Measurements from ENCODE around the gene TFDP2. TPM values are rescaled to one million over a fixed set of nuclear protein-coding genes. Genes with fewer than 3 reads are reported as not detected.

The TFDP2 gene
- total RNA-seq, 1 experiment from 2014 or later: 76.0 TPM

DNA sequence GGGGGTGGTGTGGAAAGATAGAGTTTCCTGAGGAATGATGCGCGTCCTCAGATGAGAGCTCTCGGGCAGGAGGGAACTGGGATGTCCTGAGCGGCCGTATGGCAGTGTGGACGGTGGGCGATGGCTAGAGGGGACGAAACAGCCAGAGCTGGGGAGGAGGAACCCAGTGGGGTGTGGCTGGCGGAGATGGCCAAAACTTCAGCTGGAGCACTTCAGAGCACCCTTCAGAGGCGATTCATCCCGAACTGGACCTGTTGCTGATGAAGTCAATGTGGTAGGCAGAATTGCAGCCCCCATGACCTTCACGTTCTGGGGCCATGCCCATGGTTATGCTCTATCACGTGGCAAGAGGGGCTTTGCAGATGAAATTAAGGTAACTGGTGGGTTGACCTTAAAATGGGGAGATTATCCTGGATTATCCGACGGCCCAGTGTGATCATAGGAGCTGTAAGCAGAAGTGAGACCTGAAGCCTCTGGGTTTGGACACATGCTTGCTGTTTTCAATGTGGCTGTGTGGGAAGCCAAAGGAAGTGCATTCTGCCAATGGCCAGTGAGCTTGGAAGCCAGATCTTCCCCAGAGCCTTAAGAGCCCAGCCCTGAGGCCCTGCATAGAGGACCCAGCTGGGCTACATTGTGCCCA is 220.6 kb downstream of the TFDP2 start:
- Histone ChIP-seq H2BK120ac (ENCODE audit: low read depth, low read length, poor library complexity, severe bottlenecking) (no peak overlapping the region), H3K23me2 (ENCODE audit: insufficient read length, low read depth, low read length, poor library complexity, severe bottlenecking) (no peaks in the 10 kb centered on the region), H2BK5ac (ENCODE audit: insufficient read length, low read length) (no peak overlapping the region), H3K56ac (ENCODE audit: insufficient read length, low read depth, low read length) (no peak overlapping the region), H3K27ac (ENCODE audit: insufficient read length, low read depth, low read length) (no peak overlapping the region), H4K20me1 (ENCODE audit: control insufficient read depth, insufficient read depth, insufficient read length) (no peaks in the 10 kb centered on the region), H3K23ac (ENCODE audit: insufficient read length, low read depth, low read length) (no peak overlapping the region), H2BK20ac (ENCODE audit: low read depth, low read length, poor library complexity, severe bottlenecking) (no peak overlapping the region), H4K5ac (ENCODE audit: insufficient read length, low read depth, low read length) (no peak overlapping the region), H3K9me3 (ENCODE audit: control insufficient read depth, low read depth, low read length) (no peaks in the 10 kb centered on the region), H3K4me2 (ENCODE audit: insufficient read depth, insufficient read length, low read length) (no peak overlapping the region), H3K4me1 (ENCODE audit: insufficient read depth, low read length) (no peaks in the 10 kb centered on the region), H2AK5ac (ENCODE audit: insufficient read length, low read length) (no peak overlapping the region), H3K4ac (ENCODE audit: low read depth, low read length) (no peak overlapping the region), H3K79me1 (ENCODE audit: insufficient read depth, low read depth, low read length, poor library complexity, severe bottlenecking) (no peaks in the 10 kb centered on the region), H2AFZ (ENCODE audit: low read length) (no peak overlapping the region), H3K79me2 (ENCODE audit: insufficient read depth, low read length) (no peaks in the 10 kb centered on the region), H3K14ac (ENCODE audit: insufficient read depth, low read length) (no peak overlapping the region), H3K18ac (ENCODE audit: insufficient read length, low read depth, low read length) (no peak overlapping the region), H2BK15ac (ENCODE audit: low read depth, low read length) (no peak overlapping the region), H3T11ph (ENCODE audit: low read length) (no peak overlapping the region), H4K91ac (ENCODE audit: insufficient read length, low read depth, low read length) (no peak overlapping the region), H3K9ac (ENCODE audit: extremely low read depth, insufficient read length, low read length) (no peak overlapping the region), H3K27me3 (ENCODE audit: insufficient read depth, low read length) (no peaks in the 10 kb centered on the region), H4K8ac (replicated peaks; ENCODE audit: insufficient read length, low read depth, low read length) (no peak overlapping the region), H2BK12ac (ENCODE audit: insufficient read length, low read depth, low read length) (no peak overlapping the region)
- H3K4me3 Mint-ChIP-seq: no peak overlapping the region
- DNase-seq: no peak
- peaks cover 22 to 40% (median 31%) of the 10 kb centered on the region in 3 experiments for H3K36me3 Mint-ChIP-seq (ENCODE audit: insufficient read depth in 1 of 3, low read depth in 3 of 3)
- H3K27ac Mint-ChIP-seq: peak overlapping the region in 2 of 3 experiments; percentile 2 to 22; a peak in 3 of 7 replicates
- peaks cover 7 to 10% of the 10 kb centered on the region in 2 experiments for H3K4me1 Mint-ChIP-seq
- no CpG with 5 or more reads among the region's 15 CpGs for WGBS (ENCODE audit: extremely low coverage, insufficient read length, low lambda C conversion rate)
- TF ChIP-seq, protein P1, sequence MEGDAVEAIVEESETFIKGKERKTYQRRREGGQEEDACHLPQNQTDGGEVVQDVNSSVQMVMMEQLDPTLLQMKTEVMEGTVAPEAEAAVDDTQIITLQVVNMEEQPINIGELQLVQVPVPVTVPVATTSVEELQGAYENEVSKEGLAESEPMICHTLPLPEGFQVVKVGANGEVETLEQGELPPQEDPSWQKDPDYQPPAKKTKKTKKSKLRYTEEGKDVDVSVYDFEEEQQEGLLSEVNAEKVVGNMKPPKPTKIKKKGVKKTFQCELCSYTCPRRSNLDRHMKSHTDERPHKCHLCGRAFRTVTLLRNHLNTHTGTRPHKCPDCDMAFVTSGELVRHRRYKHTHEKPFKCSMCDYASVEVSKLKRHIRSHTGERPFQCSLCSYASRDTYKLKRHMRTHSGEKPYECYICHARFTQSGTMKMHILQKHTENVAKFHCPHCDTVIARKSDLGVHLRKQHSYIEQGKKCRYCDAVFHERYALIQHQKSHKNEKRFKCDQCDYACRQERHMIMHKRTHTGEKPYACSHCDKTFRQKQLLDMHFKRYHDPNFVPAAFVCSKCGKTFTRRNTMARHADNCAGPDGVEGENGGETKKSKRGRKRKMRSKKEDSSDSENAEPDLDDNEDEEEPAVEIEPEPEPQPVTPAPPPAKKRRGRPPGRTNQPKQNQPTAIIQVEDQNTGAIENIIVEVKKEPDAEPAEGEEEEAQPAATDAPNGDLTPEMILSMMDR (conservative IDR thresholded peaks at IDR 0.05): no peak
- H3K9me3 Mint-ChIP-seq: no peaks in the 10 kb centered on the region
- no peaks in the 10 kb centered on the region for H3K27me3 Mint-ChIP-seq (ENCODE audit: low read depth)
